Loucy (cell line): ENCODE data around the gene ANOS1.

Experiments
- EZH2phosphoT487 ChIP-seq: fragments of 200-600 bp; IDR thresholded peaks from 2 replicates; pipeline ENCODE4 v1.6.1; 2018; ENCODE audit warnings: antibody characterized with exemption, mild to moderate bottlenecking, moderate library complexity, borderline replicate concordance
- TF ChIP-seq, protein P1 (sequence below): fragments of 200-600 bp; sonication (generic); conservative IDR thresholded peaks from 2 replicates; pipeline ENCODE4 v1.5.1; 2014; ENCODE audit warnings: mild to moderate bottlenecking, antibody characterized with exemption, low read length

DNA sequence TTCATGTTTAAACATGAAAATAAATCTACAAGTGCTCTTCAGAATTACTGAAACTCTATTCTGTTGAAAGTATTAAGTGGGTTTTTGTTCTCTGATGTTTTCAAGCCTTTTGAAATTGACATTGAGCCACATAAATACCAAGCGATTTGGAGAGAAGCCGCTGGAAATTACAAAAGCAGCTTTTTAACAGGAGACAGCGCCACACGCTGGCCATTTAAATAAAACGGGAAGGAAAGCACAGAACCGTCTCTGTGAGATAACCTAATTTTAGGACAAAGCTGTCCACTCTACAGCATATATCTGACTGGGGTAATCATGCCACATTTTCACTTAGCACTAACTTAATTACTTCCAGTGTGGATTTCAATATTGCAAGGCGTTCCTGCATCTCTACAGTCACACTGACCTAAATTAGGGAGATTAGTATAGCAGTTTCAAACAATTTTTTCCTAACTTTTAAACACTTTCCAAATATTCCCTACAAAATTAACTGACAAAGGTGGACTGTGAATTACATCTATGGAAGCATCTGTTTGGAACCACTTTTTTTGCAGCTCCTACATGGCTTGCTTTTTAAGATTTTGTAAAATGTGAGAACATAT lies 6.8 kb upstream of the ANOS1 start:
- TF ChIP-seq, protein P1, sequence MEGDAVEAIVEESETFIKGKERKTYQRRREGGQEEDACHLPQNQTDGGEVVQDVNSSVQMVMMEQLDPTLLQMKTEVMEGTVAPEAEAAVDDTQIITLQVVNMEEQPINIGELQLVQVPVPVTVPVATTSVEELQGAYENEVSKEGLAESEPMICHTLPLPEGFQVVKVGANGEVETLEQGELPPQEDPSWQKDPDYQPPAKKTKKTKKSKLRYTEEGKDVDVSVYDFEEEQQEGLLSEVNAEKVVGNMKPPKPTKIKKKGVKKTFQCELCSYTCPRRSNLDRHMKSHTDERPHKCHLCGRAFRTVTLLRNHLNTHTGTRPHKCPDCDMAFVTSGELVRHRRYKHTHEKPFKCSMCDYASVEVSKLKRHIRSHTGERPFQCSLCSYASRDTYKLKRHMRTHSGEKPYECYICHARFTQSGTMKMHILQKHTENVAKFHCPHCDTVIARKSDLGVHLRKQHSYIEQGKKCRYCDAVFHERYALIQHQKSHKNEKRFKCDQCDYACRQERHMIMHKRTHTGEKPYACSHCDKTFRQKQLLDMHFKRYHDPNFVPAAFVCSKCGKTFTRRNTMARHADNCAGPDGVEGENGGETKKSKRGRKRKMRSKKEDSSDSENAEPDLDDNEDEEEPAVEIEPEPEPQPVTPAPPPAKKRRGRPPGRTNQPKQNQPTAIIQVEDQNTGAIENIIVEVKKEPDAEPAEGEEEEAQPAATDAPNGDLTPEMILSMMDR: peak; percentile 71
- no peak for TF ChIP-seq EZH2phosphoT487
